Stimulated activated CD4-positive, alpha-beta T cell treated with anti-CD3 and anti-CD28 coated beads, Interleukin-2, amount 100 ng/mL, for 4 hours (primary cell): ENCODE data around the gene LRP10.

Experiments
- DNase-seq: peaks from one replicate; pipeline ENCODE4 v3.0.0-alpha.2; 2020; ENCODE audit warnings: low read depth

LRP10 gene

DNA sequence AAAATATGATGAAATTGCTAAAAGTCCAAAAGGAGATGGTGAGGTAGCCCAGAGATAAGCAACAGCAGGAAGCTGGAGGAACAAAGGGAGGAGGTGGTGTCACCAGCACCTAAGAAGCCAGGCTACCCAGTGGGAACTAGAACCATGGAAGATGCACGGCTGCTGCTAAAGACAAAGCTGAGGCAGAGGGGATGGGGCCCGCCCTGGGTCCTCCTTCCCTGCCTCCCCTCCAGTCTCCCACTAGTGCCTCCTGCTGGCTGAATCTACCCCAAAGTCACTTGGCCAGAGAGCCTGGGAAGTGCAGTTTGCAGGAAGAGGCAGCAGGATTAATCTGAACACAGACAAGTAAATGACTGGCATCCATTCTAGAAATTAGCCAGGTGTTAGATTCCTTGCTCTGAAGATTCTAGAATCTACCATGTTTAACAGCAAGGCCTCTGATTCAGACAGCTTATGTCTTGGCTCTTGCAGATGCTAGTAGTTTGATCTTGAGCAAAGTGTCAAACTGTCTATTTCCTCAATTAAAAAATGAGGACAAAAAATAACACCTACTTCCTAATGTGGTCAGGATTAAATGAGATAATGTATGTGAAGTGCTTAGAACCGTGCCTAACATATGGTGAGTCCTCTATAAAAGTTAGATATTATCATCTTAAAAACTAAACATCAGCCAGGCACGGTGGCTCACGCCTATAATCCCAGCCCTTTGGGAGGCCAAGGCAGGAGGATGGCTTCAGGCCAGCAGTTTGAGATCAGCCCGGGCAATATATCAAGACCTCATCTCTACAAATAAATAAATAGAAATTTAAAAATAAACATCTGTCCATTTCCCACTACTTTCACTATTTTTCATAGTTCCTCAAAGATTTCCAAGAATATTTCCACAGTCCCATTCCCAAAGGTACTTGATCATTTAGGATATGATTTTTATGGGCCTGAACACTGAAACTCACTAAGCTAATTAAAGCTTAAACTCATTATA is 5.8 kb upstream of the LRP10 start:
- no peak for DNase-seq

- DNase-seq: no peak
Observed at GRCh38 chr14:22866874-22867273, 4.7 kb upstream of the LRP10 start.

- DNase-seq: no peak
Observed at GRCh38 chr14:22870811-22871223, 723 bp upstream of the LRP10 start.

DNA sequence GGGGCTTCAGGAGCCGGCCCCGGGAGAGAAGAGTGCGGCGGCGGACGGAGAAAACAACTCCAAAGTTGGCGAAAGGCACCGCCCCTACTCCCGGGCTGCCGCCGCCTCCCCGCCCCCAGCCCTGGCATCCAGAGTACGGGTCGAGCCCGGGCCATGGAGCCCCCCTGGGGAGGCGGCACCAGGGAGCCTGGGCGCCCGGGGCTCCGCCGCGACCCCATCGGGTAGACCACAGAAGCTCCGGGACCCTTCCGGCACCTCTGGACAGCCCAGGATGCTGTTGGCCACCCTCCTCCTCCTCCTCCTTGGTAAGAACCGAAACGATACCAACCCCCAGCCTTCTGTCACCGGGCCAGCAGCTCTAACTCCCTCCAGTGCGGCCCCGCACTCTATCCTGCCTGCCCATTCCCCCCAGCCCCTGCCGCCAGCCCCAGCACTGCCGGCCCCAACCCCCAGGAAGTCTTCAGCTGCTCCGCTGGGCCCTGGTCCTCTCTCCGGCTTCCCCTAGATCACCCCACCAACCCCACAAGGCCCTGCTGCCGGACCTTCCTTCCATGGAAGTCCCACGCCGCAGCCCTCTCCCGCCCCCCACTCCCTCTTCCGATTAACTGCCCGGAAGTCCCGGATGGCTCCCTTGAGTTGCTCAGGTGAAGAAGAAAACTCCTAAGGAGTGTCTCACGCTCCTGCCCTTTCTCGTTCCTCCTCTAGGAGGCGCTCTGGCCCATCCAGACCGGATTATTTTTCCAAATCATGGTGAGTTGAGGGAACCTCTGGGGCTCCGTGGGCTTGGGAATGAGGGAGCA is 693 bp downstream of the LRP10 start:
- peak; percentile 59 for DNase-seq

- no peak for DNase-seq
Observed at GRCh38 chr14:22872833-22873520, 1.4 kb downstream of the LRP10 start.

DNA sequence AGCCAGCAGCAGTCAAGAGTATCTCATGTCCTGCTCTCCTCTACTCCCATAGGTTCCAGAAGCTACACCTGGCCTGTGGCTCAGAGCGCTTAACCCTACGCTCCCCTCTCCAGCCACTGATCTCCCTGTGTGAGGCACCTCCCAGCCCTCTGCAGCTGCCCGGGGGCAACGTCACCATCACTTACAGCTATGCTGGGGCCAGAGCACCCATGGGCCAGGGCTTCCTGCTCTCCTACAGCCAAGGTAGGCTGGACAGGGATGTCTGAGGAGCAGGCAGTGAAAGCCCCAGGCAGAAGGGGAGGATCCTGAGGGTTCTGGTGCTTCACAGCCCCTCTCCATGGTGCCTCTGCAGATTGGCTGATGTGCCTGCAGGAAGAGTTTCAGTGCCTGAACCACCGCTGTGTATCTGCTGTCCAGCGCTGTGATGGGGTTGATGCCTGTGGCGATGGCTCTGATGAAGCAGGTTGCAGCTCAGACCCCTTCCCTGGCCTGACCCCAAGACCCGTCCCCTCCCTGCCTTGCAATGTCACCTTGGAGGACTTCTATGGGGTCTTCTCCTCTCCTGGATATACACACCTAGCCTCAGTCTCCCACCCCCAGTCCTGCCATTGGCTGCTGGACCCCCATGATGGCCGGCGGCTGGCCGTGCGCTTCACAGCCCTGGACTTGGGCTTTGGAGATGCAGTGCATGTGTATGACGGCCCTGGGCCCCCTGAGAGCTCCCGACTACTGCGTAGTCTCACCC is 3.6 kb downstream of the LRP10 start:
- DNase-seq: no peak

- DNase-seq: no peak
Observed at GRCh38 chr14:22875748-22876319, 4.3 kb downstream of the LRP10 start.

DNA sequence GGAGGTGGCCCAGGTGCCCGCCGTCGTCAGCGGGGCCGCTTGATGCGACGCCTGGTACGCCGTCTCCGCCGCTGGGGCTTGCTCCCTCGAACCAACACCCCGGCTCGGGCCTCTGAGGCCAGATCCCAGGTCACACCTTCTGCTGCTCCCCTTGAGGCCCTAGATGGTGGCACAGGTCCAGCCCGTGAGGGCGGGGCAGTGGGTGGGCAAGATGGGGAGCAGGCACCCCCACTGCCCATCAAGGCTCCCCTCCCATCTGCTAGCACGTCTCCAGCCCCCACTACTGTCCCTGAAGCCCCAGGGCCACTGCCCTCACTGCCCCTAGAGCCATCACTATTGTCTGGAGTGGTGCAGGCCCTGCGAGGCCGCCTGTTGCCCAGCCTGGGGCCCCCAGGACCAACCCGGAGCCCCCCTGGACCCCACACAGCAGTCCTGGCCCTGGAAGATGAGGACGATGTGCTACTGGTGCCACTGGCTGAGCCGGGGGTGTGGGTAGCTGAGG is 5.5 kb downstream of the LRP10 start:
- no peak for DNase-seq

DNA sequence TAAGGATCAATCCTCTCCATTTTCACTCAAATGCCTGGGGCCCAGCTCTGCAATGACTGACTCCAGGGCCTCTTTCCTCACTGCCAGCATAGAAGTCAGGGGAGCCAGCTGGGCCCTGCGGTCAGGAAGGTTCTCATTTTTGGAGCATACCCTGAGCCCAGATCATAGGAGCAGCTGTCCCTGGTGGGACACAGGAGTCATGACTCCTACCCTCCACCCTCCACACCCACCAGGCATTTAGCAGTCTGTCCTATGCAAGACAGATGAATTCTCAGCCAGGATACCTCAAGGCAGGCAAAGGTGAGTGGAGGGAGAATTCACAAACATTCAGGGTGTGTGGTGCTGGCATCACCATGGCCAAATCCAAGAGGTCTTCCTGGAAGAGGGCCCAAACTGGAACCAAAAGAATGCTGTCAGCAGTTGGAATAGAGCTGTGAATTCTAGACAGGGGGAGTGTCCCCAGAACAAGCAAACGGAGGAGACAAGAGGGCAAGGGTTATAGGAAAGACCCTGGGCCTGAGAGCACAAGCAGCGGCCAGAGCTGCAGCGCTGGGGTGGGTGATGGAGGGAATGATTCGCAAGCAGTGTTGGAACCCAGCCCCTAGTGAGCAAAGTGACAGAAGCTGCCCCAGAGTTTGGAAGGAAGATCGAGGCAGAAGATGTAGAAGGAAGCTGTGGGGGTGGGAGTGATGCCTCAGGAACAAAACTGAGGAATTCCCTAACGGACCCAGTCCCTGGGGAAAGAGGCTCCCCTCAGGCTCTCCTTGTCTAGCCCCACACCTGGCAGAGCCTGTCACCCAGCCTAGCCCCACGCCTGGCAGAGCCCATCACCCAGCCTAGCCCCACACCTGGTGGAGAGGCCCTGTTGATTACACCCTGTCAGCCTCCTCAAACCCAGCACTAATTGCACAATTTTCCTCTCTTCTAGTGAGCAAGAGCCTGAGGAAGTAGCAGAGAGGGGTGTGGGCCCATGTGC is 7.0 kb downstream of the LRP10 start:
- no peak for DNase-seq

- no peak for DNase-seq
Observed at GRCh38 chr14:22882064-22882463, 10.5 kb downstream of the LRP10 start.

DNA sequence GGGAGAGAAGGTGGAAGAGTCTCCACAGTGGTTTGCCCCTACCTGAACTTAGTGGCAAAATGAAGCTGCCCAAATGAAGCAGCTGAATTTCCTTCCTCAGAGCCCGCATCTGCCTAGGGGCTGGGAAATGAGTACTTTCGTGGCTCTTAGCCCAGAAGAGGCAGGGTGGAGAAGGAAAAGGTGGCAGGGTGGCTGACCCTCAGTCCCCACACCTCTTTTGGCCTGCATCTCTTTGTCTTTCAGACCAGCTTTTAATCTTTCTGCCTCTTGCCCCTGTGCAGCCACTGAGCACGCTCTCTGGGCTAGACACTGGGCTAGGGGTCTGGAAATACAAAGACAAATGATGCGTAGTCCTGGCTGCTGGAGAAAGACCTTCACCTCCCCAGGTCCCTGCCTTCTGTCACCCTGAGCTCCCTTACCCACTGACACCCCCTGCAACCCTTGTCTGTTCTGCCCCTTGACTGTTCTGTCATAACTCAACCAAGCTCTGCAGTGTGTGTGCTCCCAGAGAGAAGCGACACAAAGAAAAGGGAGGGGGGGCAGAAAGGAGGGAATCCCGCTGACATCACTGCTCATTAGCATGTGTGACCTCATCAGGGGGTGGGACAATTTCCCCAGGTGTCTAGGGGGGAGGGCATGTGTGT is 11.1 kb downstream of the LRP10 start:
- peak; percentile 70 for DNase-seq

DNA sequence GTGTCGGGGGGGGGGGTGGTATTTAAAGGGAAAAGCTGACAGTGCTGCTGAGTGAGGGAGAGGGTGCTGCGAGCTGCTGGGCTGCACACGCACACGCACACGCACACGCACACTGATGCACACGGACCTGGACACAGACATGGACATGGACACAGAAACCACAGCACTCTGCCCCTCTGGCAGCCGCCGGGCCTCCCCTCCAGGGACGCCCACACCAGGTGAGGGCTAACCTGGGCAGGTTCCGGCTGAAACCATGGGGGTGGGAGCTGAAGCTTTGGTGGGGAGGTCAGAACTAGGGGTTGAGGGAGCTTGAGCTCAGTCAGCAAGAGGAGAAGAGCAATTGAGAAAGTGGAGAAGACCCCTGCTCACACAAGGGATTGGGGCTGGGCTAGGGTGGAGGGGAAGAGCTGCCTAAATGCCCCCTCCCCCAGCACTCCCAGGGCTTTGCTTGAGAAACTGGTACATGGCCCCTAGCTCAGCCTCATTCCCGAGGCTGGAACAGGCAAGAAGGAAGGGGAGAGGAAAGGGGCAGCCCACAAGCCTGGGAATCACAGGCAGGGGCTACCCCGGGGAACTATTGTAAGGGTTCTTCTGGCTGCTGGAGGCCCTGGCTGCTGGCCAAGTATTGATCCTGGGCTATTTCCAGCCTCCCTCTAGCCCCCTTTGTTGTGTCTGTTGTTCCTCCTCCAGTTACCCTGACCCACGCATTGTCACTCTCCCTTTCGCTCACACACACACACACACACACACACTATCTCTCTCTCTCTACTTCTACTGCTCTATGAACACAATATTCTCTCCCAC is 11.8 kb downstream of the LRP10 start, which contains the start of gene REM2:
REM2 (plus strand) TSS at position 50 of the 804 bp plus-strand sequence; CDS start at position 116, 66 bp downstream.
- DNase-seq: no peak

GRCh38 chr14:22884076-22884737 is 12.7 kb downstream of the LRP10 start:
- no peak for DNase-seq

DNA sequence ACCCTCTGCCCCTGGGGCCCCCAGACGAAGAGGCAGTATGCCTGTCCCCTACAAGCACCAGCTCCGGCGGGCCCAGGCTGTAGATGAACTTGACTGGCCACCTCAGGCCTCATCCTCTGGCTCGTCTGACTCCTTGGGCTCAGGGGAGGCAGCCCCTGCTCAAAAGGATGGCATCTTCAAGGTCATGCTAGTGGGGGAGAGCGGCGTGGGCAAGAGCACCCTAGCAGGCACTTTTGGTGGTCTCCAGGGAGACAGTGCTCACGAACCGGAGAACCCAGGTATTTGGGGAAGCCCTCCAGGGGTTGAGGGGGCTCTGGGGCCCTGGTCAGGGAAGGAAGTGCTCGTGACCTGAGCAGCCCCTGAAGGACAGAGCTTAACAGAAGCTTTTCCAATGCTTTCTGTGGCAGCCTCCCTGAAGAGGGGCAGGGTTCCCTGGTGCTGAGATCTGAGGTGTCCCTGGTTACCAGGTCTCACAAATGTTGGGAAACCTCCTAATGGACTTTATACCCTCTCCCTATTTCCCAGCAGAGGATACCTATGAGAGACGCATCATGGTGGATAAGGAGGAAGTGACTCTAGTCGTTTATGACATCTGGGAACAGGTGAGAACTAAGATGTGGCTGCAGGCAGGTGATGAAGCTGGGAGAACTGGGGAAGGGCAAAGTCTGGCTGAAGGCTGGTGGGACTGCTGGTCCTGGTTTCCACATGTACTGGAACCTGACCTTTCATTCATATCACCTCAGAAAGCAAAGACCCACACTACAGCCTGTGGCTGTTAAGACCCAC is 13.4 kb downstream of the LRP10 start:
- no peak for DNase-seq

- no peak for DNase-seq
Observed at GRCh38 chr14:22885975-22886374, 14.4 kb downstream of the LRP10 start.

- DNase-seq: peak; percentile 56
Observed at GRCh38 chr14:22886500-22887259, 15.1 kb downstream of the LRP10 start.
